H9 (cell line): ENCODE results near the gene NF1. TPM values are rescaled to one million over a fixed set of nuclear protein-coding genes. Genes with fewer than 3 reads are reported as not detected.

Experiments
- DNase-seq: peaks from one replicate; pipeline ENCODE4 v3.0.0-alpha.2; 2017
- H2AFZ ChIP-seq: one replicate; pipeline ENCODE4 v1.6.1; 2013; ENCODE audit warnings: mild to moderate bottlenecking, low read length, control low read depth, moderate library complexity
- H2AK5ac ChIP-seq: 2 replicates; pipeline ENCODE4 v1.6.1; 2013; ENCODE audit warnings: low read length, control low read depth, mixed read lengths; ENCODE audit not compliant: insufficient read length
- H2BK120ac ChIP-seq: one replicate; pipeline ENCODE4 v1.6.1; 2013; ENCODE audit warnings: low read depth, mild to moderate bottlenecking, low read length, control low read depth, inconsistent platforms; ENCODE audit not compliant: poor library complexity, severe bottlenecking
- H2BK12ac ChIP-seq: 2 replicates; pipeline ENCODE4 v1.6.1; 2013; ENCODE audit warnings: low read length, control low read depth, mixed read lengths, low read depth; ENCODE audit not compliant: insufficient read length
- H2BK15ac ChIP-seq: 2 replicates; pipeline ENCODE4 v1.6.1; 2013; ENCODE audit warnings: low read depth, low read length, control low read depth
- H2BK20ac ChIP-seq: one replicate; pipeline ENCODE4 v1.6.1; 2013; ENCODE audit warnings: low read depth, mild to moderate bottlenecking, low read length, control low read depth, inconsistent platforms; ENCODE audit not compliant: poor library complexity, severe bottlenecking
- H2BK5ac ChIP-seq: 2 replicates; pipeline ENCODE4 v1.6.1; 2013; ENCODE audit warnings: low read length, control low read depth, mixed read lengths; ENCODE audit not compliant: insufficient read length
- H3K14ac ChIP-seq: 2 replicates; pipeline ENCODE4 v1.6.1; 2013; ENCODE audit warnings: low read length, control low read depth; ENCODE audit not compliant: insufficient read depth
- H3K18ac ChIP-seq: 2 replicates; pipeline ENCODE4 v1.6.1; 2013; ENCODE audit warnings: low read depth, mild to moderate bottlenecking, mixed read lengths, low read length, control low read depth; ENCODE audit not compliant: insufficient read length
- H3K23ac ChIP-seq: 2 replicates; pipeline ENCODE4 v1.6.1; 2013; ENCODE audit warnings: low read length, control low read depth, mixed read lengths, low read depth; ENCODE audit not compliant: insufficient read length
- H3K23me2 ChIP-seq: 2 replicates; pipeline ENCODE4 v1.6.1; 2013; ENCODE audit warnings: low read depth, mild to moderate bottlenecking, mixed read lengths, low read length, control low read depth; ENCODE audit not compliant: insufficient read length, poor library complexity, severe bottlenecking
- H3K27ac ChIP-seq: 2 replicates; pipeline ENCODE4 v1.5.1; 2013; ENCODE audit warnings: low read length, control low read depth, mixed read lengths, low read depth; ENCODE audit not compliant: insufficient read length
- H3K27me3 ChIP-seq: 2 replicates; pipeline ENCODE4 v1.6.1; 2013; ENCODE audit warnings: low read length, control low read depth, inconsistent platforms; ENCODE audit not compliant: insufficient read depth
- H3K4ac ChIP-seq: 2 replicates; pipeline ENCODE4 v1.6.1; 2013; ENCODE audit warnings: low read depth, mild to moderate bottlenecking, control low read depth, inconsistent platforms, low read length, moderate library complexity
- H3K4me1 ChIP-seq: 2 replicates; pipeline ENCODE4 v1.6.1; 2013; ENCODE audit warnings: low read length, control low read depth, inconsistent platforms; ENCODE audit not compliant: insufficient read depth
- H3K4me2 ChIP-seq: 2 replicates; pipeline ENCODE4 v1.6.1; 2013; ENCODE audit warnings: low read length, control low read depth, mixed read lengths; ENCODE audit not compliant: insufficient read length, insufficient read depth
- H3K56ac ChIP-seq: 2 replicates; pipeline ENCODE4 v1.6.1; 2013; ENCODE audit warnings: low read depth, mild to moderate bottlenecking, mixed read lengths, low read length, control low read depth; ENCODE audit not compliant: insufficient read length
- H3K79me1 ChIP-seq: 2 replicates; pipeline ENCODE4 v1.6.1; 2013; ENCODE audit warnings: low read depth, mild to moderate bottlenecking, moderate library complexity, low read length, control low read depth, inconsistent platforms; ENCODE audit not compliant: insufficient read depth, poor library complexity, severe bottlenecking
- H3K79me2 ChIP-seq: 2 replicates; pipeline ENCODE4 v1.6.1; 2013; ENCODE audit warnings: low read length, control low read depth, inconsistent platforms; ENCODE audit not compliant: insufficient read depth
- H3K9ac ChIP-seq: 2 replicates; pipeline ENCODE4 v1.6.1; 2013; ENCODE audit warnings: low read length, control low read depth, mixed read lengths; ENCODE audit not compliant: insufficient read length; ENCODE audit errors: extremely low read depth
- H3K9me3 ChIP-seq: one replicate; pipeline ENCODE4 v1.6.1; 2013; ENCODE audit warnings: low read depth, low read length, inconsistent platforms; ENCODE audit not compliant: control insufficient read depth
- H3T11ph ChIP-seq: one replicate; pipeline ENCODE4 v1.6.1; 2013; ENCODE audit warnings: mild to moderate bottlenecking, low read length, control low read depth, inconsistent platforms
- H4K20me1 ChIP-seq: one replicate; pipeline ENCODE4 v1.6.1; 2013; ENCODE audit not compliant: control insufficient read depth, insufficient read length, insufficient read depth
- H4K5ac ChIP-seq: 2 replicates; pipeline ENCODE4 v1.6.1; 2013; ENCODE audit warnings: low read depth, mild to moderate bottlenecking, mixed read lengths, low read length, control low read depth; ENCODE audit not compliant: insufficient read length
- H4K8ac ChIP-seq: replicated peaks from 2 replicates; pipeline ENCODE4 v1.6.1; 2013; ENCODE audit warnings: low read length, control low read depth, mixed read lengths, low read depth; ENCODE audit not compliant: insufficient read length
- H4K91ac ChIP-seq: 2 replicates; pipeline ENCODE4 v1.6.1; 2013; ENCODE audit warnings: low read depth, mild to moderate bottlenecking, moderate library complexity, mixed read lengths, low read length, control low read depth; ENCODE audit not compliant: insufficient read length
- H3K27ac Mint-ChIP-seq, 3 experiments: 2 replicates in 2 of 3; 3 replicates in 1 of 3; pipeline ENCODE4 v1.8.0; 2020 to 2021; ENCODE audit warnings: mixed read lengths in 3 of 3, mild to moderate bottlenecking in 1 of 3, moderate library complexity in 1 of 3
- H3K27me3 Mint-ChIP-seq: 2 replicates; pipeline ENCODE4 v1.8.0; 2021; ENCODE audit warnings: low read depth, mild to moderate bottlenecking, moderate library complexity, mixed read lengths
- H3K36me3 Mint-ChIP-seq, 3 experiments: 2 replicates in 2 of 3; 3 replicates in 1 of 3; pipeline ENCODE4 v1.8.0; 2020 to 2021; ENCODE audit warnings: low read depth in 3 of 3, mixed read lengths in 3 of 3; ENCODE audit not compliant: insufficient read depth in 1 of 3
- H3K4me1 Mint-ChIP-seq, 2 experiments: 2 replicates each; pipeline ENCODE4 v1.8.0; 2020; ENCODE audit warnings: mixed read lengths in 2 of 2
- H3K4me3 Mint-ChIP-seq, 2 experiments: 2 replicates in 1 of 2; 3 replicates in 1 of 2; pipeline ENCODE4 v1.8.0; 2020 to 2021; ENCODE audit warnings: mild to moderate bottlenecking in 2 of 2, mixed read lengths in 2 of 2, moderate library complexity in 1 of 2
- H3K9me3 Mint-ChIP-seq, 2 experiments: 2 replicates in 1 of 2; 3 replicates in 1 of 2; pipeline ENCODE4 v1.8.0; 2020; ENCODE audit warnings: mild to moderate bottlenecking in 2 of 2, mixed read lengths in 2 of 2, moderate library complexity in 1 of 2
- CTCF ChIP-seq: fragments of 200-600 bp; sonication (generic); conservative IDR thresholded peaks from 3 replicates; pipeline ENCODE4 v1.8.0; 2021; ENCODE audit warnings: antibody characterized with exemption, mild to moderate bottlenecking
- WGBS: extraction: QIAGEN DNeasy Blood & Tissue Kit; methylation state at CpG from one replicate; pipeline ENCODE4 v1.1.7; 2013; ENCODE audit warnings: missing lambda C conversion rate, low lambda C conversion rate, mixed read lengths; ENCODE audit not compliant: insufficient read length; ENCODE audit errors: extremely low coverage; 5-methylcytosine and 5-hydroxymethylcytosine counted together
- total RNA-seq: library from RNA; stranded (reverse); gene quantifications from 2 replicates; pipeline ENCODE4 v1.2.1, GENCODE V29; 2021

NF1 gene
- total RNA-seq, 1 experiment from 2014 or later: 38.1 TPM

GRCh38 chr17:31064707-31065106 lies 30.1 kb upstream of the NF1 start:
- no peak overlapping the region for H4K5ac ChIP-seq
- no peaks in the 10 kb centered on the region for H3K27me3 ChIP-seq
- peaks cover 10% of the 10 kb centered on the region in 2 experiments for H3K4me1 Mint-ChIP-seq
- H2BK5ac ChIP-seq: no peak overlapping the region
- H3K4ac ChIP-seq: no peak overlapping the region
- no peaks in the 10 kb centered on the region for H3K79me1 ChIP-seq
- no peak overlapping the region for H3K4me2 ChIP-seq
- H3T11ph ChIP-seq: no peak overlapping the region
- no peak for DNase-seq
- no peak overlapping the region for H3K56ac ChIP-seq
- H3K27ac ChIP-seq: no peak overlapping the region
- H4K20me1 ChIP-seq: no peaks in the 10 kb centered on the region
- H2AFZ ChIP-seq: no peak overlapping the region
- H4K8ac ChIP-seq: no peak overlapping the region
- no peaks in the 10 kb centered on the region for H3K79me2 ChIP-seq
- no peak overlapping the region for H3K14ac ChIP-seq
- no peak overlapping the region for H3K18ac ChIP-seq
- H2BK120ac ChIP-seq: no peak overlapping the region
- TF ChIP-seq CTCF: no peak
- H3K27ac Mint-ChIP-seq: no peak overlapping the region
- H3K36me3 Mint-ChIP-seq: no peaks in the 10 kb centered on the region
- H4K91ac ChIP-seq: no peak overlapping the region
- H3K9me3 ChIP-seq: no peaks in the 10 kb centered on the region
- no peak overlapping the region for H3K23ac ChIP-seq
- WGBS: no CpG with 5 or more reads among the region's 2 CpGs
- H3K9me3 Mint-ChIP-seq: no peaks in the 10 kb centered on the region
- no peaks in the 10 kb centered on the region for H3K23me2 ChIP-seq
- H3K27me3 Mint-ChIP-seq: no peaks in the 10 kb centered on the region; the same call in 1 of the 2 replicates
- H3K9ac ChIP-seq: no peak overlapping the region
- H3K4me3 Mint-ChIP-seq: no peak overlapping the region
- no peak overlapping the region for H2BK20ac ChIP-seq
- H2AK5ac ChIP-seq: no peak overlapping the region
- no peaks in the 10 kb centered on the region for H3K4me1 ChIP-seq
- H2BK15ac ChIP-seq: no peak overlapping the region
- H2BK12ac ChIP-seq: no peak overlapping the region
